Neural progenitor cell (in vitro differentiated cells): ENCODE results near the gene PACSIN2.

Source experiments
- EZH2phosphoT487 ChIP-seq: fragments of 200-600 bp; sonication (generic); IDR thresholded peaks from 2 replicates; pipeline ENCODE4 v1.6.1; 2017; ENCODE audit warnings: antibody characterized with exemption
- TF ChIP-seq, protein P1 (sequence below): fragments of 200-600 bp; sonication (generic); IDR thresholded peaks from 2 replicates; pipeline ENCODE4 v1.5.1; 2017; ENCODE audit warnings: antibody characterized with exemption, mild to moderate bottlenecking

- TF ChIP-seq, protein P1, sequence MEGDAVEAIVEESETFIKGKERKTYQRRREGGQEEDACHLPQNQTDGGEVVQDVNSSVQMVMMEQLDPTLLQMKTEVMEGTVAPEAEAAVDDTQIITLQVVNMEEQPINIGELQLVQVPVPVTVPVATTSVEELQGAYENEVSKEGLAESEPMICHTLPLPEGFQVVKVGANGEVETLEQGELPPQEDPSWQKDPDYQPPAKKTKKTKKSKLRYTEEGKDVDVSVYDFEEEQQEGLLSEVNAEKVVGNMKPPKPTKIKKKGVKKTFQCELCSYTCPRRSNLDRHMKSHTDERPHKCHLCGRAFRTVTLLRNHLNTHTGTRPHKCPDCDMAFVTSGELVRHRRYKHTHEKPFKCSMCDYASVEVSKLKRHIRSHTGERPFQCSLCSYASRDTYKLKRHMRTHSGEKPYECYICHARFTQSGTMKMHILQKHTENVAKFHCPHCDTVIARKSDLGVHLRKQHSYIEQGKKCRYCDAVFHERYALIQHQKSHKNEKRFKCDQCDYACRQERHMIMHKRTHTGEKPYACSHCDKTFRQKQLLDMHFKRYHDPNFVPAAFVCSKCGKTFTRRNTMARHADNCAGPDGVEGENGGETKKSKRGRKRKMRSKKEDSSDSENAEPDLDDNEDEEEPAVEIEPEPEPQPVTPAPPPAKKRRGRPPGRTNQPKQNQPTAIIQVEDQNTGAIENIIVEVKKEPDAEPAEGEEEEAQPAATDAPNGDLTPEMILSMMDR = no peak
- TF ChIP-seq EZH2phosphoT487 = no peak
Measured at GRCh38 chr22:43014316-43014868, 557 bp downstream of the PACSIN2 start.
